Measurements from ENCODE around the gene SNU13. TPM values are rescaled to one million over a fixed set of nuclear protein-coding genes. Genes with fewer than 3 reads are reported as not detected.
"Not testable (repeated sequence)": the region's sequence is repeated elsewhere in the genome, so short reads cannot be mapped to it uniquely, and the experiment has no call there.

SNU13 gene
- total RNA-seq, 8 experiments from 2014 or later, result 119 to 227 (median 162) TPM

GRCh38 chr22:41631115-41631514 lies 57.6 kb downstream of the SNU13 start:
- H3K4me1 ChIP-seq (replicated peaks in 1 of 2); H3K27ac ChIP-seq; ATAC-seq (replicated peaks in 6 of 8); H3K4me3 ChIP-seq; in situ Hi-C loops (cut with MboI; ENCODE audit: low pct_unique_long_range_greater_than_20kb in 2 of 9, low sequenced_read_pairs in 9 of 9, unreplicated experiment in 9 of 9): not testable (repeated sequence)
- WGBS, 10 experiments, result no CpG with 5 or more reads among the region's 28 CpGs

GRCh38 chr22:41625577-41625976 lies 63.1 kb downstream of the SNU13 start:
- in situ Hi-C loops (cut with MboI; ENCODE audit: low pct_unique_long_range_greater_than_20kb in 2 of 9, low sequenced_read_pairs in 9 of 9, unreplicated experiment in 9 of 9), result no loop called here
- ATAC-seq (replicated peaks in 6 of 8), result no peak
- H3K4me1 ChIP-seq (replicated peaks in 1 of 2), result peaks cover 5 to 6% of the 10 kb centered on the region in 2 donors
- H3K4me3 ChIP-seq, result no peak overlapping the region
- WGBS, 10 experiments, result 86 to 100% (median 97%) methylated on average over 1 to 7 of the region's 7 CpGs; no CpG with 5 or more reads in 1 of the 10 experiments
- H3K27ac ChIP-seq, result no peak overlapping the region

Other genes starting within 250 kb of the SNU13 start
- gene TOB2, start 242.1 kb downstream of the SNU13 start, total RNA-seq, result 10 to 100 TPM in 7 of 8 experiments, 1 to 10 TPM in 1; 9.7 to 38.3 (median 22.3) TPM
- gene PHF5A, start 220.2 kb downstream of the SNU13 start, total RNA-seq, result 10 to 100 TPM; 44.1 to 84.5 (median 57.5) TPM
- gene ACO2, start 219.8 kb downstream of the SNU13 start, total RNA-seq, result 100 to 1,000 TPM in 3 of 8 experiments, 10 to 100 TPM in 5; 59.9 to 182 (median 83.6) TPM
- 10 to 100 TPM; 11.6 to 43.1 (median 22.4) TPM for gene POLR3H, start 144.4 kb downstream of the SNU13 start, total RNA-seq
- gene CSDC2, start 127.9 kb downstream of the SNU13 start, total RNA-seq, result 10 to 100 TPM in 1 of 8 experiments, 1 to 10 TPM in 6, under 1 TPM in 1; 0.10 to 18.5 (median 5.6) TPM
- gene PMM1, start 99.0 kb downstream of the SNU13 start, total RNA-seq, result 10 to 100 TPM; 18.5 to 43.0 (median 26.4) TPM
- 10 to 100 TPM; 25.7 to 60.9 (median 34.1) TPM for gene DESI1, start 67.8 kb downstream of the SNU13 start, total RNA-seq
- 100 to 1,000 TPM; 205 to 384 (median 275) TPM for gene XRCC6, start 67.6 kb downstream of the SNU13 start, total RNA-seq
- 1 to 10 TPM in 5 of 8 experiments, under 1 TPM in 2, not detected in 1; 0.11 to 3.5 (median 2.1) TPM for gene MEI1, start 10.6 kb upstream of the SNU13 start, total RNA-seq
- gene CCDC134, start 111.8 kb upstream of the SNU13 start, total RNA-seq, result 10 to 100 TPM in 4 of 8 experiments, 1 to 10 TPM in 4; 7.0 to 19.0 (median 10.2) TPM
- gene SREBF2, start 144.2 kb upstream of the SNU13 start, total RNA-seq, result 100 to 1,000 TPM in 6 of 8 experiments, 10 to 100 TPM in 2; 40.9 to 173 (median 120) TPM
- under 1 TPM in 3 of 8 experiments, not detected in 5; 0.11 to 0.27 (median 0.13) TPM for gene SHISA8, start 226.2 kb upstream of the SNU13 start, total RNA-seq
- 1 to 10 TPM in 1 of 8 experiments, under 1 TPM in 6, not detected in 1; 0.22 to 1.1 (median 0.63) TPM for gene TNFRSF13C, start 237.9 kb upstream of the SNU13 start, total RNA-seq

Measured in motor neuron (in vitro differentiated cells).